ENCODE data around the gene TTI1.

DNA sequence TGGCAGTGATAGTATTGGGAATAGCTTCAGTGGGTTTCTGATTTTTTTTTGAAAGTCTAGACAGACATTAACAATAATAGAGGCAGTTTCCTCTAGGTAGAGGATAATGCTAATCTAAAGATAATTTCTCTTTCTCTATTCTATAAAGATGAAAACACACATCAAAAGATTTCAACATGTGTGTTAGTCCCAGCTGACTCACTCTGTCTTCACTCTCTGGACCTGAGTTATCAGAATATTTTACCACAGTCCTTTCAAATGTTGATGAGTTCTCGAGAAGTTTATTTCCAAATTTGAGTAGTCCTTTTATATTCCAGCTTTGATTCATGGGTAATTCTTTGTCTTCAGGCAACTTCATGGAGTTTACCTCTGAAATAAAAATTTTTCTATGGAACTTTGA, 17.4 kb upstream of the TTI1 start:
- TF ChIP-seq, protein P1, sequence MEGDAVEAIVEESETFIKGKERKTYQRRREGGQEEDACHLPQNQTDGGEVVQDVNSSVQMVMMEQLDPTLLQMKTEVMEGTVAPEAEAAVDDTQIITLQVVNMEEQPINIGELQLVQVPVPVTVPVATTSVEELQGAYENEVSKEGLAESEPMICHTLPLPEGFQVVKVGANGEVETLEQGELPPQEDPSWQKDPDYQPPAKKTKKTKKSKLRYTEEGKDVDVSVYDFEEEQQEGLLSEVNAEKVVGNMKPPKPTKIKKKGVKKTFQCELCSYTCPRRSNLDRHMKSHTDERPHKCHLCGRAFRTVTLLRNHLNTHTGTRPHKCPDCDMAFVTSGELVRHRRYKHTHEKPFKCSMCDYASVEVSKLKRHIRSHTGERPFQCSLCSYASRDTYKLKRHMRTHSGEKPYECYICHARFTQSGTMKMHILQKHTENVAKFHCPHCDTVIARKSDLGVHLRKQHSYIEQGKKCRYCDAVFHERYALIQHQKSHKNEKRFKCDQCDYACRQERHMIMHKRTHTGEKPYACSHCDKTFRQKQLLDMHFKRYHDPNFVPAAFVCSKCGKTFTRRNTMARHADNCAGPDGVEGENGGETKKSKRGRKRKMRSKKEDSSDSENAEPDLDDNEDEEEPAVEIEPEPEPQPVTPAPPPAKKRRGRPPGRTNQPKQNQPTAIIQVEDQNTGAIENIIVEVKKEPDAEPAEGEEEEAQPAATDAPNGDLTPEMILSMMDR (IDR thresholded peaks at IDR 0.05) = no peak
- TF ChIP-seq POLR2AphosphoS5 (IDR thresholded peaks at IDR 0.05) = no peak

Measured in stomach (tissue), 4 donors.